NB4 (cell line): ENCODE results near the gene ATP6V0C.

Experiments
- MAX ChIP-seq: IDR thresholded peaks from 2 replicates; pipeline ENCODE4 v1.6.1; 2011; ENCODE audit warnings: low read depth, low read length
- POLR2A ChIP-seq: IDR thresholded peaks from 2 replicates; pipeline ENCODE4 v1.6.1; 2011; ENCODE audit warnings: mild to moderate bottlenecking; ENCODE audit not compliant: insufficient read length; ENCODE audit errors: extremely low read depth

- no peak for TF ChIP-seq MAX
- TF ChIP-seq POLR2A = no peak
Measured at GRCh38 chr16:2516391-2517240, 2.9 kb downstream of the ATP6V0C start.
